SK-N-SH (cell line): Measurements from ENCODE around the gene WWC2. TPM values are rescaled to one million over a fixed set of nuclear protein-coding genes. Genes with fewer than 3 reads are reported as not detected.
A peak's percentile ranks its signal among the peaks of the same experiment; 100 is the strongest.

Source experiments
- CTCF ChIA-PET: fragments of 300-600, 350-600 bp; formaldehyde crosslinking; extraction: SDS; loops from one replicate; lab custom pipeline; 2021; lab: Yijun Ruan, JAX
- POLR2A ChIA-PET: fragments of 350-600 bp; sonication (Branson Sonifier 250); formaldehyde crosslinking; extraction: SDS; loops from one replicate; lab custom pipeline; 2020; ENCODE audit warnings: antibody characterized with exemption, inconsistent platforms; lab: Yijun Ruan, JAX
- DNase-seq: peaks from one replicate; pipeline ENCODE4 v3.0.0; 2012
- H2AFZ ChIP-seq: fragments of 200-600 bp; sonication (generic); 2 replicates; pipeline ENCODE4 v1.8.1; 2016; ENCODE audit warnings: antibody characterized with exemption, mild to moderate bottlenecking, low read depth
- H3F3A ChIP-seq: fragments of 200-600 bp; sonication (generic); replicated peaks from 2 replicates; pipeline ENCODE3; 2016; ENCODE audit warnings: antibody characterized with exemption, mild to moderate bottlenecking; ENCODE audit not compliant: insufficient read depth
- H3K27ac ChIP-seq, 2 experiments: fragments of 200-500 bp in 1 of 2; fragments of 200-600 bp in 1 of 2; sonication (Bioruptor generic) in 1 of 2; sonication (generic), shearing (Covaris generic) in 1 of 2; 2 replicates each; pipeline versions ENCODE4 v1.5.1 to v1.6.1; 2014 to 2016; ENCODE audit warnings: low read depth in 2 of 2, inconsistent platforms in 1 of 2, low read length in 1 of 2, mild to moderate bottlenecking in 1 of 2, mixed read lengths in 1 of 2
- H3K27me3 ChIP-seq: fragments of 200-600 bp; sonication (generic), shearing (Covaris generic); 2 replicates; pipeline ENCODE4 v1.6.1; 2016; ENCODE audit warnings: mixed run types; ENCODE audit not compliant: insufficient read depth
- H3K36me3 ChIP-seq, 2 experiments: fragments of 200-500 bp in 1 of 2; fragments of 200-600 bp in 1 of 2; sonication (Bioruptor generic) in 1 of 2; sonication (generic) in 1 of 2; replicated peaks in 1 of 2; 2 replicates each; pipeline versions ENCODE3 to v1.5.1; 2014 to 2016; ENCODE audit warnings: low read length in 1 of 2, mild to moderate bottlenecking in 1 of 2; ENCODE audit not compliant: insufficient read depth in 2 of 2, control insufficient read depth in 1 of 2
- H3K4me1 ChIP-seq, 2 experiments: fragments of 200-500 bp in 1 of 2; fragments of 200-600 bp in 1 of 2; sonication (Bioruptor generic) in 1 of 2; sonication (generic), shearing (Covaris generic) in 1 of 2; 2 replicates each; pipeline versions ENCODE4 v1.5.1 to v1.6.1; 2014 to 2016; ENCODE audit warnings: low read depth in 1 of 2, low read length in 1 of 2, mixed run types in 1 of 2; ENCODE audit not compliant: insufficient read depth in 2 of 2, control insufficient read depth in 1 of 2
- H3K4me2 ChIP-seq: fragments of 200-600 bp; sonication (generic), shearing (Covaris generic); 2 replicates; pipeline ENCODE4 v1.6.1; 2017; ENCODE audit warnings: mixed run types
- H3K4me3 ChIP-seq, 2 experiments: fragments of 200-500 bp in 1 of 2; fragments of 200-600 bp in 1 of 2; sonication (Bioruptor generic) in 1 of 2; sonication (generic), shearing (Covaris generic) in 1 of 2; 2 replicates each; pipeline versions ENCODE4 v1.5.1 to v1.8.1; 2014 to 2016; ENCODE audit warnings: low read depth in 2 of 2, inconsistent platforms in 1 of 2, low read length in 1 of 2, mild to moderate bottlenecking in 1 of 2, mixed read lengths in 1 of 2, moderate library complexity in 1 of 2
- H3K79me2 ChIP-seq: fragments of 200-600 bp; sonication (generic); 2 replicates; pipeline ENCODE4 v1.8.1; 2017; ENCODE audit warnings: mild to moderate bottlenecking; ENCODE audit not compliant: insufficient read depth
- H3K9ac ChIP-seq: fragments of 200-600 bp; sonication (generic); 2 replicates; pipeline ENCODE4 v1.6.1; 2017; ENCODE audit warnings: mixed run types
- H3K9me2 ChIP-seq: fragments of 200-600 bp; sonication (generic); 2 replicates; pipeline ENCODE4 v1.6.1; 2017; ENCODE audit warnings: mixed run types
- H3K9me3 ChIP-seq: fragments of 200-600 bp; sonication (generic); 2 replicates; pipeline ENCODE4 v1.6.1; 2017; ENCODE audit warnings: mixed run types, mild to moderate bottlenecking, moderate library complexity
- H4K20me1 ChIP-seq: fragments of 200-600 bp; sonication (generic); 2 replicates; pipeline ENCODE4 v1.6.1; 2017; ENCODE audit warnings: mild to moderate bottlenecking, mixed run types; ENCODE audit not compliant: insufficient read depth
- CTCF ChIP-seq: fragments of 200-600 bp; sonication (generic); IDR thresholded peaks from 2 replicates; pipeline ENCODE4 v1.6.1; 2017; ENCODE audit warnings: antibody characterized with exemption, mild to moderate bottlenecking, moderate library complexity
- ELF1 ChIP-seq: IDR thresholded peaks from 2 replicates; pipeline ENCODE4 v1.4.0; 2012
- EP300 ChIP-seq, 2 experiments: IDR thresholded peaks; 2 replicates each; pipeline versions ENCODE4 v1.4.0 to v1.6.1; 2012; ENCODE audit warnings: borderline replicate concordance in 1 of 2, low read depth in 1 of 2, low read length in 1 of 2
- EZH2phosphoT487 ChIP-seq: fragments of 200-600 bp; sonication (generic); IDR thresholded peaks from 2 replicates; pipeline ENCODE4 v1.6.1; 2017; ENCODE audit warnings: low read depth, mixed run types, mild to moderate bottlenecking, antibody characterized with exemption, moderate library complexity, borderline replicate concordance
- MXI1 ChIP-seq: IDR thresholded peaks from 2 replicates; pipeline ENCODE4 v1.6.1; 2012; ENCODE audit warnings: mild to moderate bottlenecking, low read depth, low read length, improper control_type of control experiment
- NFIC ChIP-seq: IDR thresholded peaks from 2 replicates; pipeline ENCODE4 v1.4.0; 2012; ENCODE audit warnings: borderline replicate concordance
- POLR2AphosphoS5 ChIP-seq: IDR thresholded peaks from 2 replicates; pipeline ENCODE4 v1.6.1; 2012; ENCODE audit warnings: low read depth, low read length
- RAD21 ChIP-seq: IDR thresholded peaks from 2 replicates; pipeline ENCODE4 v1.6.1; 2012; ENCODE audit warnings: mild to moderate bottlenecking, low read length
- RFX5 ChIP-seq: IDR thresholded peaks from 2 replicates; pipeline ENCODE4 v1.6.1; 2012; ENCODE audit warnings: mild to moderate bottlenecking, improper control_type of control experiment, low read length
- SIN3A ChIP-seq: IDR thresholded peaks from 2 replicates; pipeline ENCODE4 v1.6.1; 2012; ENCODE audit warnings: low read depth, mild to moderate bottlenecking, low read length, moderate library complexity, borderline replicate concordance
- TAF1 ChIP-seq: IDR thresholded peaks from 2 replicates; pipeline ENCODE4 v1.6.1; 2012; ENCODE audit warnings: low read depth, mild to moderate bottlenecking, low read length, moderate library complexity, borderline replicate concordance
- TCF12 ChIP-seq: IDR thresholded peaks from 2 replicates; pipeline ENCODE4 v1.4.0; 2012
- USF2 ChIP-seq: fragments of 150-350 bp; IDR thresholded peaks from 2 replicates; pipeline ENCODE4 v1.6.1; 2017; ENCODE audit warnings: antibody characterized with exemption, low read length, low read depth, borderline replicate concordance
- WGBS: methylation state at CpG from one replicate; pipeline ENCODE4 v1.1.6; 2017; ENCODE audit warnings: low lambda C conversion rate; 5-methylcytosine and 5-hydroxymethylcytosine counted together
- polyA plus RNA-seq, 3 experiments: library from polyadenylated mRNA; depleted of rRNA; stranded (reverse); fragments of >200 nt; gene quantifications; 2 replicates each; pipeline ENCODE4 v1.2.3, GENCODE V29; 2012
- TF ChIP-seq, protein P1 (sequence below): IDR thresholded peaks from 2 replicates; pipeline ENCODE4 v1.4.0; 2012; ENCODE audit warnings: low read depth, borderline replicate concordance
- TF ChIP-seq, protein P2 (sequence below): IDR thresholded peaks from 2 replicates; pipeline ENCODE4 v1.6.1; 2012; ENCODE audit warnings: mild to moderate bottlenecking, low read depth, low read length, moderate library complexity
- TF ChIP-seq, protein P3 (sequence below): IDR thresholded peaks from 2 replicates; pipeline ENCODE4 v1.4.0; 2012; ENCODE audit warnings: low read depth

WWC2 gene
- polyA plus RNA-seq, 1 of the 3 experiments (the other 2 are of a cell fraction): 18.4 TPM

DNA sequence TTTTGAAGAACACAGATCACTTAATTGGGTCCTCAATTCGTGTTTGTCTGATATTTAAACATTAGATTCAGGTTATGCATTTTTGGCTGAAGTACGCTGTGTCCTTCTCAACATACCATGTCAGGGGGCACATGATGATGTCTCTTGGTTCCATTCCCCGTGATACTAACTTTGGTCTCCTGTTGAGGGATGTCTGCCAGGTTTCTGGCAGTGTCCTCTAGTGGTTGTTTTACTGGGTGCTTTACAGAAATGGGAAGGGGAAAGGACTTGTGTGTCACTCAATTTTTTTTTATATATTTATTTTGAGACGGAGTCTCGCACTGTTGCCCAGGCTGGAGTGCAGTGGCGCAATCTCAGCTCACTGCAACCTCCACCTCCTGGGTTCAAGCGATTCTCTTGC lies 58.2 kb downstream of the WWC2 start:
- Histone ChIP-seq H3K9me2 (no peaks in the 10 kb centered on the region), H3K27ac (no peak overlapping the region), H4K20me1 (peaks cover 9% of the 10 kb centered on the region; the same call in 1 of the 2 replicates), H3K9me3 (no peaks in the 10 kb centered on the region), H3K36me3 (no peaks in the 10 kb centered on the region), H3K4me1 (peaks cover 0 to 2% of the 10 kb centered on the region in 2 experiments; a peak in 1 of 4 replicates), H3K79me2 (peaks cover 80% of the 10 kb centered on the region), H2AFZ (no peak overlapping the region), H3F3A (no peaks in the 10 kb centered on the region), H3K4me2 (no peak overlapping the region), H3K4me3 (no peak overlapping the region), H3K9ac (no peak overlapping the region), H3K27me3 (no peaks in the 10 kb centered on the region)
- TF ChIP-seq USF2 (no peak), CTCF (peak; percentile 25; the same call in 1 of the 2 replicates), EZH2phosphoT487 (no peak), SIN3A (no peak)
- no peak for DNase-seq
- ChIA-PET CTCF (no interaction called here), POLR2A (no interaction called here)
- 95% methylated on average over 7 of the region's 7 CpGs for WGBS

DNA sequence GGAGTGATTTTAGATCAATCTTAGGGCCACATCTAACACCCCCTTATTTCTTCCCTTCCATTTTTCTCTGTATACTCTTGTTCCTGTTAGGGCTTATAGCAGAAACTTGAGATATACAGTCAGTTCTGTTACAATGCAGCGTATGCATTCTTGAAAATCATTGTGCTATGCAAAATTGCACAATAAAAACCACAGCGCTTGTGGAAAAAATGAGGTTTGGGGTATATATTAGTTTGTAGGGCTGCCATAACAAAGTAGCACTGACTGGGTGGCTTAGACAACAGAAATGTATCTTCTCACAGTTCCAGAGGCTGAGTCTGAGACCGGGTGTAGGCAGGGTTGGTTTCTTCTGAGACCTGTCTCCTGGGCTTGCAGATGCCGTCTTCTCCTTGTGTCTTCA lies 59.0 kb downstream of the WWC2 start:
- Histone ChIP-seq H2AFZ (no peak overlapping the region), H3K9me2 (no peaks in the 10 kb centered on the region), H3F3A (no peaks in the 10 kb centered on the region), H3K27me3 (no peaks in the 10 kb centered on the region), H3K4me3 (no peak overlapping the region), H3K36me3 (no peaks in the 10 kb centered on the region), H3K9ac (no peak overlapping the region), H3K4me2 (no peak overlapping the region), H3K4me1 (peaks cover 0 to 4% of the 10 kb centered on the region in 2 experiments; a peak in 1 of 4 replicates), H3K9me3 (no peaks in the 10 kb centered on the region), H4K20me1 (peaks cover 3% of the 10 kb centered on the region; the same call in 1 of the 2 replicates), H3K79me2 (peaks cover 81% of the 10 kb centered on the region), H3K27ac (no peak overlapping the region)
- WGBS: 68% methylated on average over 4 of the region's 4 CpGs
- ChIA-PET CTCF (no interaction called here), POLR2A (no interaction called here)
- no peak for DNase-seq
- TF ChIP-seq, protein P1, sequence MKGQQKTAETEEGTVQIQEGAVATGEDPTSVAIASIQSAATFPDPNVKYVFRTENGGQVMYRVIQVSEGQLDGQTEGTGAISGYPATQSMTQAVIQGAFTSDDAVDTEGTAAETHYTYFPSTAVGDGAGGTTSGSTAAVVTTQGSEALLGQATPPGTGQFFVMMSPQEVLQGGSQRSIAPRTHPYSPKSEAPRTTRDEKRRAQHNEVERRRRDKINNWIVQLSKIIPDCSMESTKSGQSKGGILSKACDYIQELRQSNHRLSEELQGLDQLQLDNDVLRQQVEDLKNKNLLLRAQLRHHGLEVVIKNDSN: no peak
- TF ChIP-seq MXI1 (no peak), USF2 (no peak), RFX5 (no peak), RAD21 (no peak), NFIC (no peak), EP300 (IDR thresholded peaks at IDR 0.05; ENCODE audit: borderline replicate concordance in 1 of 2, low read depth in 1 of 2, low read length in 1 of 2) (no peak), POLR2AphosphoS5 (no peak), TCF12 (no peak), TAF1 (no peak), ELF1 (no peak), CTCF (no peak)
- TF ChIP-seq, protein P2, sequence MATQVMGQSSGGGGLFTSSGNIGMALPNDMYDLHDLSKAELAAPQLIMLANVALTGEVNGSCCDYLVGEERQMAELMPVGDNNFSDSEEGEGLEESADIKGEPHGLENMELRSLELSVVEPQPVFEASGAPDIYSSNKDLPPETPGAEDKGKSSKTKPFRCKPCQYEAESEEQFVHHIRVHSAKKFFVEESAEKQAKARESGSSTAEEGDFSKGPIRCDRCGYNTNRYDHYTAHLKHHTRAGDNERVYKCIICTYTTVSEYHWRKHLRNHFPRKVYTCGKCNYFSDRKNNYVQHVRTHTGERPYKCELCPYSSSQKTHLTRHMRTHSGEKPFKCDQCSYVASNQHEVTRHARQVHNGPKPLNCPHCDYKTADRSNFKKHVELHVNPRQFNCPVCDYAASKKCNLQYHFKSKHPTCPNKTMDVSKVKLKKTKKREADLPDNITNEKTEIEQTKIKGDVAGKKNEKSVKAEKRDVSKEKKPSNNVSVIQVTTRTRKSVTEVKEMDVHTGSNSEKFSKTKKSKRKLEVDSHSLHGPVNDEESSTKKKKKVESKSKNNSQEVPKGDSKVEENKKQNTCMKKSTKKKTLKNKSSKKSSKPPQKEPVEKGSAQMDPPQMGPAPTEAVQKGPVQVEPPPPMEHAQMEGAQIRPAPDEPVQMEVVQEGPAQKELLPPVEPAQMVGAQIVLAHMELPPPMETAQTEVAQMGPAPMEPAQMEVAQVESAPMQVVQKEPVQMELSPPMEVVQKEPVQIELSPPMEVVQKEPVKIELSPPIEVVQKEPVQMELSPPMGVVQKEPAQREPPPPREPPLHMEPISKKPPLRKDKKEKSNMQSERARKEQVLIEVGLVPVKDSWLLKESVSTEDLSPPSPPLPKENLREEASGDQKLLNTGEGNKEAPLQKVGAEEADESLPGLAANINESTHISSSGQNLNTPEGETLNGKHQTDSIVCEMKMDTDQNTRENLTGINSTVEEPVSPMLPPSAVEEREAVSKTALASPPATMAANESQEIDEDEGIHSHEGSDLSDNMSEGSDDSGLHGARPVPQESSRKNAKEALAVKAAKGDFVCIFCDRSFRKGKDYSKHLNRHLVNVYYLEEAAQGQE: no peak
- TF ChIP-seq, protein P3, sequence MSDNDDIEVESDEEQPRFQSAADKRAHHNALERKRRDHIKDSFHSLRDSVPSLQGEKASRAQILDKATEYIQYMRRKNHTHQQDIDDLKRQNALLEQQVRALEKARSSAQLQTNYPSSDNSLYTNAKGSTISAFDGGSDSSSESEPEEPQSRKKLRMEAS: no peak
